Activated CD8-positive, alpha-beta memory T cell treated with anti-CD3 and anti-CD28 coated beads, Interleukin-2, amount 50 U/mL, for 4 hours (primary cell): ENCODE data around the gene WNT7A.

Experiments used
- DNase-seq: peaks from one replicate; pipeline ENCODE4 v3.0.0-alpha.2; 2020

Gene WNT7A

DNA sequence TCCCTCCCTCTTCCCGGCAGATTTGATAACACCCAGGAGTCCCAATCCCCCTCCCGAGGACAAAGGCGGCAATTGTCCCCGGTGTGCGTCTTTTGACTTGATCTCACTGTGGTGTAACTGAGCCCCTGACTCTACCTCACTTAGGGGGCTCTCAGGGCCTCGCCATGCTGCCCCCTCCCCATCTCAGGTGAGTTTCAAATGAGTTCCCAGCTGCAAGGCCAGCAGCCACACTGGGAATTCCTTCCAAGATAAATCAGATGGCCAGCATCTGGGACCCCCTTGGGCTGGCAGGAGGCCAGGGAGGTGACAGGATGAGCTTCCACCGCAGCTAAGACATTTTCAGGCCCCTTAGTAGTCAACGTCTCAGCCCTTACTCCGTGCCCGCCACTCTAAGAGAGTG, 35.0 kb downstream of the WNT7A start:
- no peak for DNase-seq

DNA sequence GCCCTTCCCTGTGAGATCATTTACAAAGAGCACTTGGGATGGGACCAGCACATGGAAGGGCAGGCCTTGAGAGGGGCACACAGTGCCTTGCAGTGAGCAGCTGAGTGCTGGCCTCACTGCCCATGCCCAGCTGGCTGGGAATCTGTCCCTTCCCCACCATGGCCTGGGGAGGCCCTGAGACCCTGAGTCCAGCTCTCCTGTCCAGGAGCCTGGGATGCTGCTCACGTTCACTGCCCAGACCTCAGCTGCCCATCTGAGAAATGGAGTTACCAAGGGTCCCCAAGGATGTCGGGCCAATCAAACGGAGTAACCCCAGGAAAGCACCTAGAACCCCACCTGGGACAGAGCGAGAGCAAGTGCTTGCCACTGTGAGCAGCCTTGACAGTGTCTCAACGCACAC, 35.6 kb downstream of the WNT7A start:
- DNase-seq, result no peak

DNA sequence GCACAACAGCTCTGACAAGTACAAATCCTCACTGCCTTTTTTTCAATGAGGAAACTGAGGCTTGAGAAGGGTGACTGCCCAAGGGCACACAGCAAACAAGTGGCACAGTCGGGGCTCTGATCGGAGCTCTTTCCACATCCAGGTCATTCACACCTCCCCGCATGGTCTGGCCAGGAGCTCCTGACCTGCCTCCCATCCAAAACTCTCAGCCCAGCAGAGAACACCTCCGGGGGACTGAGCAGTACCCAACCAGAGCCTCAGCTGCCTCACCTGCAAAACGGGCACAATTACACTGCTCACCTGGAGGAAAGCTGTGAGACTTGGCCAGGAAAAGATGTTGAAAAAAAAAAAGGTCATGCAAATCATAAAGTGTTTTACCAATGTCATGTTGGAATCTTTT, 36.5 kb downstream of the WNT7A start:
- no peak for DNase-seq

DNA sequence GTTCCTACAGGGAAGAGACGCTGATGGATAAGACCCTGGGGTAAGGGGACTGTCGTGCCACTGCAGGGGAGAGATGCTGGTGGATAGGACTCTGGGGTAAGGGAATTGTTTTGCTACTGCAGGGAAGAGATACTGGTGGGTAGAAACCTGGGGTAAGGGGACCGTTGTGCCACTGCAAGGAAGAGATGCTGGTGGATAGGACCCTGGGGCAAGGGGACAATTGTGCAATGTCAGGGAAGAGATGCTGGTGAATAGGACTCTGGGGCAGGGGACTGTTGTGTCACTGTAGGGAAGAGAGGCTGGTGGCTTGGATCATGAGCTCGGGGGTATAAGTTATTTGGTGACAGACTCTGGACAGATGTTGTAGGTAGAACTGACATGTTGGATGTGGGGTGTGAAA, 37.6 kb downstream of the WNT7A start:
- DNase-seq, result no peak

DNA sequence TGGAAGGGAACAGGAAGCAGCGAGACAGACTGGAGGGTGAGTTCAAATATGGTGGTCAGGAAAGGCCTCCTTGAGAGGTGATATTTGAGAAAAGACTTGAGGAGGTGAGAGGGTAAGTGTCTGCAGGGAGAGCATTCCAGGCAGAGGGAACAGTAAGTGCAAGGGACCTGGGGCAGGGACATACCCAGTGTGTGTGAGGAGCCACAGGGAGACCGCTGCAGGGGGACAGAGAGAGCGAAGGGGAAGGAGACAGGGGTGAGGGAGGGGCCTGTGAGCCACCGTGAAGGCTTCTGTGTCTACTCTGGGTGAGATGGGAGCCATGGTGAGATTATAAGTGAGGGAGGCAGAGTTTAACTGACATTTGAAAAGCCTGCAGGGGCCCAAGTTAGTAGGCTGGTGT, 38.0 kb downstream of the WNT7A start:
- DNase-seq, result no peak

DNA sequence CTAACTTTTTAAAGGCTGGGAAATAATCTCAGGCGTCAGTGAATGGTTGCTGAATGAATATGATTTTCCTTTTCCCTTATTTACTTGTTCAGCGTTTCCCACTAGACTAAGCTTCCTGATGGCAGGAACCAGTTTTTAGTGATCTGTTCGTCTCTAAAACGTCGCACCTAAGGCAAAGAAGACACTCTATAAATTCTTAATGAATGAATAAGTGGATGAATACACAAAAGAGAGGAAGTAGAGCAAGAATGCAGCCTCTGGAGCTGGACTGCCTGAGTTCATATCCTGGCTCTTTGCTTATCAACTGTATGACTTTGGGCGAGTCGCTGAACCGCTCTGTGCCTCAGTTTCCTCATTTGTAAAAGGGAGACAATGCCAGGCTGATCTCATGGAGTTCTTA, 38.7 kb downstream of the WNT7A start:
- no peak for DNase-seq

DNA sequence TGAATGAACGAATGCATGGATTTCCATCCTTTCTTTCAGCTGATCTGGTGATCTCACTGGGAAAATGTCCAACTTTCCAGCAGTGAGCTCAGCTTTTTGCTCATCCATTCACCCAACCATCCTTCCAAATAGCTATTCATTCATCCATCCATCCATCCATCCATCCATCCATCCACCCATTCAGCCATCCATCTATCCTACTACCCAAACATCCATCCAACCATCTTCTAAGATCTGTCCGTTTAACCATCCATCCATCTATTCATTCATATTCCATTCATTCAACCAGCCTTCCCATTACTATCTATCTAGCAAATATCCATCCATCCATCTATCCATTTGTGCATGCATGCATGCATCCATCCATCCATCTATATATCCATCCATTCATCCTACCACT, 39.4 kb downstream of the WNT7A start:
- DNase-seq, result no peak

DNA sequence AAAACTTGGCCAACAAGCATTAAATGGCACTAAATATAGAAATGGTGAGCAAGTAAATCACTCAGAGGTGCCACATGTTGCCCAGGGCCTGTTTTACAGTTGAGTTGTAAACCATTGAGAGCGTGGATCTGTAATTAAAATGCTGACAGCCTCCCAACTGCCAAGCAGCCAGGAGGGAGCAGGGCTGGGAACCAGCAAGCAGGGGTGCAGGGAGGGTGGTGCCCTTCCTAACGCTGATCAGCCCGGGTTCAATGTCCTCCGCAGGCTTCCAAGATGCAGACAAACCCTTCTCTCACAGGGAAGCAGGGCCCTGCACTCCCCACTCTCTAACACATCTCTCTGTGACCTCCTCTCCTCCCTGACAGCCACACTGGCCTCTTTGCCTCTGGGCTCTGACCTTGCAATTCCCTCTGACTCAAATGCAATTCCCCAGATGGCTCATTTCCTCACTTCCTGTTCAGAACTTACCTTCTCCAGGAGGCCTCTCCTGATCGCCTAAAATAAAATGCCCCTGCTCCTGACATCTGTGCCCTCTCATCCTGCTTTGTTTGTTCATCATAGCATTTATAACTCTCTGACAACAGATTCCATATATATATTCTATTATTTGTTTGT, 40.0 kb downstream of the WNT7A start:
- DNase-seq, result no peak

DNA sequence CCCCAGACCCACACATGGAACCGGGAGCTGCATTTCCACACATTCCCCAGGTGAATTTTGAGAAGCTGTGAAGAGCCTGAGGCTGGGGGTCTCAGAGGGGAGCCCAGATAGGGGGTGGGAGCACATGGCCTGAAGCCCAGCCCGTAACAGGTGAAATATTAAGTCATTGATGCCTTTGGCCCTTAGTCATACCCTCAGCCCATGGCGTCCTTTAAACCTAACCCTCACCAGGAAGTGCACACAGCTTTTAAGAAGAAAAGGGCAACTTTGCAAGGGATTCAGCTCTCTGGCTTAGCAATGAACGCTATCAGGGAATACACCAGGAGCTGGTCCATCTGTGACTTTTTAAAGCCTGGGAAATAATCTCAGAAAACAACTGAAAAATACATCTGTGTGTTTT, 40.6 kb downstream of the WNT7A start:
- DNase-seq, result no peak

DNA sequence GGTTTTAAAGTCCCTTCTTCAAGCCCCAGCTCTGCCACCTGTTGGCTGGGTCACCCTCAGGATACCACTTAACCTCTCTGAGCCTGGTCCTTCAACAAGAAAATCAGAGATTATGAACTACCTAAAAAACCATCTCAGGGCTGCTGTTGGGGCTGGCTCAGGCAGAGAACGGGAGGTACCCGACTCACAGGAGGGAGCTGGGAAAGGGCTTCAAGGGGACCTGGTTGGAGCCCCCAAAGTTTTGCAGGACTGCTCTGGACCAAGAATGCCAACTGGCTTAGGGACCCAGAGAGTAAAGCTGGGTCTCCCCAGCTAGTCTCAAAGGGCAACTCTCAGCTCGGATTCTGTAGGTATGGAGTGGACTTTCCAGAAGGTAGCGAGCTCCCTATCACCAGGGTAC, 41.5 kb downstream of the WNT7A start:
- DNase-seq, result no peak

DNA sequence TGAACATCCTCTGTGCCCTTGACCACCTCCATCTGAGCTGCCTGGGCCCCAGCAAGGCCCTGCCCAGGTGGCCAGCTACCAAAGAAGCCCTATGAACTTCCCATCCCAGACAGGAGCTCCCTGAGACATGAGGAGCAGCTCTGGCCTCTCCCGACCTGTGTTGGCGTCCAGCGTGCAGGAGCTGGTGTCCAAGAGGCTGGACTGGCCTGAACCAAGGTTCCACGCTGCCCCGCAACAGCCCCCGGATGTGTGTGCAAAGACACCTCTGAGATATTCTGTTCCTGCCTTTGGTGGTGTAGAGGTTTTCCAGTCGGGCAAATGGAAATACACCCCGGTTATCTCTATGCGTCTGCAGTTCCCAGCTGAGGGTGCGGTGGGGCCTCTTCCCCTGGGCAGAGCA, 42.1 kb downstream of the WNT7A start:
- no peak for DNase-seq

DNA sequence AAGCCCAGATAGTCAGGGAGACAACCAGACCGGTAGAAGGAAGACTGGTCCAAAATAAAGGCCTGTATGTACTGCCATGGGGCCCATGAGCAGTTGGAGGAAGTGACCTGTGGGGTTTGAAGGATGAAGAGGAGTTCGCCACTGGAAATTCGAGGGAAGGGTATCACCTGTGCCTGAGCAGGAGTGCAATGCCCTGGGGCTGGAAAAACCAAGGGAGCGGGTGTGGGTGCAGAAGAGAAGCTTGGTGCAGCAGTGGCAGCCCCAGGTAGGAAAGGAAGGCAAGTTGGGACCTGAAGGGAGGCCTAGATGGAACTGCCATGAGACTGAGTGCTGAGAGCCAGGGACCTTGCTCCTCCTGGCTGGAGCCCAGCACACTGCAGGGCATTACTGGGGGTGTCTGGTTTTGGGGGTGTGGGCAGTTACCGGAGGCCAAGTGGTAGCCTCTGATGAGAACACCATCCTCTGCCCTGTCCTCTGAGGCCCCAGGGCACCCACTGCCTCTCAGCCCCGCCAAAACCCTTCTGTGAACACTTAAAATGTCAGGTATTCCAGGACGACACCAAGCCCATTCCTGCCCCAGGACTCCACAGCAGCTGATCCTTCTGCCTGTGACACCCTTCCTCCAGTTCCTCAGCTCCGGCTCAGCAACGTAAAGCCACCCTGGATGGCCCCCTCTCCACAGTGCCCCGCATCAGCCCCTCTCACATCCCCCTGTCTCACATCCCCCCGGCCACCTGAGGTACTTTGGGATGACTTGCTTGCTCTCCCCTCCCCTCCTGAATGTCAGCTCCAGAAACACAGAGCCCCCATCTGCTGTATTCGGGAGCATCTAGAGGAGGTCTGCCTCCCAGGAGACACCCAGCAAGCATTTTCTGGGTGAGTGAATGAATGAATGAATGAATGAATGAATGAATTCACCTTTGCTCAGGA, 42.9 kb downstream of the WNT7A start:
- no peak for DNase-seq

DNA sequence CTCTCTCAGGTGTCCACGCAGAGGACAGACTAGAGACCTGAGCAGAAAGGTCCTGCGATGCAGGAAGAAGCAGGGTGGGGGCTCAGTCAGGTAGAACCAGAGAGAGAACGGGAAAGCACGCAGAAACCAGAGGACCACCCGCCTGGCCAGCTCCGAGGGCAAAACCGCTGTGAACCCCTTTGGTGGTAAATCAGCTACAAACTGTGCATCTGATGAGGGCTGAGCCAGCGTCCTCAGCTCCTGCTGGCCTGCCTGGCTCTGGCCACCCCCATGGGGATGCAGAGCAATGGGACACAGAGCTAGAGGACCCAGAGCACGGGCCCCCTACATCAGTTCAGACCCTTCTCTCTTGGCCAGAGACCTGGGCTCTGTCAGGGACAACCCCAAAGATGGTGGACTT, 44.6 kb downstream of the WNT7A start:
- DNase-seq, result no peak

DNA sequence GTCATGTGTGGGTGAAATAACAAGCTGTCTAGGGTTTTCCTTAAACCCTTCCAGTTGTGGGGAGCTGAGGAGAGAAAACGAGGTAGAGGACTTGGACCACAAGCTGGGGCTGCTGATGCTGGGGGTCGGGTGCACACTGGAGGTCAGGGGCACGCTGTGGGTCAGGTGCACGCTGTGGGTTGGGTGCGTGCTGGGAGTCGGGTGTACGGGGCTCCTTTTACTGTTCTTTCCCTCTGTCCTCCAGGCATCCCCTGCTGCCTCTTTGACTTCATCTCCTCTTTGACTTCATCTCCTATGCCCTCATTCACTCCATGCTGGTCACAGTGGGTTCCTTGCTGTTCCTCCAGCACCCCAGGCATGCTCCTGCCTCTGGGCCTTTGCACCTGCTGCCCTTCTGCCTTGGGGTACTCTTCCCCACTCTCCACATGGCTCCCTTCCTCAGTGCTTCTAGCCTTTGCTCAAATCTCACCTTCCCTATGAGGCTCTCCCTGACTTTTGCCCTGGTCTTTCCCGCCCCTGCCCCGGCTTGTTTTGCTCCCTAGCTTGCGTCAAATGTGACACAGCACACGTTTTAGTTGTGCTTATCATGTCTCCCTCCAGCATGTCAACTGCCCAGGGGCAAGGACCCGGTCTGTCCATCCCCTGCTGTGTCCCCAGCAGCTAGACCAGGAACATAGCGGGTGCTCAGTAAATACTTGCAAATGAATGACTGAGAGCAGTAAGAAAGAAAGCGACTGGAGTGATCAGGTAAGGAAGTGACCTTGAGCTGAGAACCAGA, 45.4 kb downstream of the WNT7A start:
- DNase-seq, result no peak

DNA sequence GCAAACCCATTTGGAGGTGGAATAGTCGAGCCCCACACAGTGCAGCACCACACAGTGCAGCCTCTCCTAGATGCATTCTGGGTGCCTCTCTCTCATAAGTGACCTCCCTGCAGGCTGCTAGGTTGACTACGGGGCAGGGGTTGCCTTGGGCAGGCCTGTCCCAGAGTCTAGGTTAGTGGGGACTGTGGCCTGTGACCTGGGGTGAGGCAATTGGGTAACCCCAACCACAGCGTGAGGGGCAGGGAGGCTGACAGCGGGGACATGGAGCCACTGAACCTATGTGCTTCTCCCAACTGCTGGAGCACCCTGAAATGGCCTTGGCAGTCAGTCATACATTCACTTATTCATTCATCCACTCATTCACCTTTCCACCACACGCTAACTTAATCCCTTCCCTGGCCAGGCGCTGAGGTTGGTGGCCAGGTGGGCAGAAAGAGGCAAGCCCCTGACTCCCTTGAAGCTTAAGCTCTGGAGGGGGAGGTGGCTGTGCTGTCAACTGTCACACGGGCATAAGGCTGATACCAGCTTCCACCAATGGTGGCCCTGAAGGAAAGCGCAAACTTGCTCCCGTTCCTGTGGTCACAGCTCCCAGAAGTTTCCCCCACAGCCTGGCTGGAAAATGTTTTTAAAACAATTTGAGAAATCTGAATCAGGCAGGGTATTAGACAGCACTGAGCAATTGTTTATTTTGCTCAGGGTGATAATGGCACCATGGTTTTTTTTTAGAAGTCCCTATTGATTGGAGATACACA, 46.2 kb downstream of the WNT7A start:
- DNase-seq, result no peak

DNA sequence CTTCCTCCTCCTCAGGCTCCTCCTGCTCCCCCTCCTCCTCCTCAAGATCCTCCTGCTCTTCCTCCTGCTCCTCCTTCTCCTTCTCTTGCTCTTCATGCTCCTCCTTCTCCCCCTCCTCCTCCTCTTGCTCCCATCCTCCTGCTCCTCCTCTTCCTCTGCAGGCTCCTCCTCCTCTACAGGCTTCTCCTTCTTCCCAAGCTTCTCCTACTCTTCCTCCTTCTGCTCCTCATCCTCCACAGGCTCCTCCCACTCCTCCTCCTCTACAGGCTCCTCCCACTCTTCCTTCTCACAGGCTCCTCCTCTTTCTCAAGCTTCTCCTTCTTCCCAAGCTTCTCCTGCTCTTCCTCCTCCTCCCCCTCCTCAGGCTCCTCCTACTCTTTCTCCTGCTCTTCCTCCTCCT, 47.7 kb downstream of the WNT7A start:
- no peak for DNase-seq

DNA sequence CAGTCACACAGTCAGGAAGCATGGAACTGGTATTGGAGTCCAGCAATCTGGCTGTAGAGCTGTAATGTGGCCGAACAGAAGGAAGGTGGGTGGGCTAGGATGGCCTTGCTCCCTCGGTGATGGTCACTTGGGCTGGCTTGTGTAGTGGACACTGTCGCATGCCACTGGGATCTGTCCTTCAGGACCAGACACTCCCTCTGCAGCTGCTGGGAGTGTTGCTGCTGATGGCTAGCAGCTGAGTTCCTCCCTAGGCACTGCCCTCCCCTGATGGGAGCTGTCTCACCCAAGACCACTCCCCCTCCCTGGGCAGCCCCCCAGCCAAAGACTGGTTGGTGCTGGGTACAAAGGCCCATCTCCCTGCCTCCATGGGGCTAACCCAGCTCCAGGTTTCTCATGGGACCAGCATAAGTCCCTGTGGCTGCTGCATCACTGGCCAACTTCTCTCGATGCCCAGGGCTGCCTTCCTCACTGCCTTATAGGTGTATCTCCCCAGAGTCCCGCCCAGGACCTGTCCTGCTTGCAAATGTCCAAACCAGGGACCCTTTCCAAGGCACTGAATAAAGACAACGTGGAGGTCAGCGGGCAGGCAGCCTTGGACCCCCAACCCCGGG, 48.4 kb downstream of the WNT7A start:
- no peak for DNase-seq

DNA sequence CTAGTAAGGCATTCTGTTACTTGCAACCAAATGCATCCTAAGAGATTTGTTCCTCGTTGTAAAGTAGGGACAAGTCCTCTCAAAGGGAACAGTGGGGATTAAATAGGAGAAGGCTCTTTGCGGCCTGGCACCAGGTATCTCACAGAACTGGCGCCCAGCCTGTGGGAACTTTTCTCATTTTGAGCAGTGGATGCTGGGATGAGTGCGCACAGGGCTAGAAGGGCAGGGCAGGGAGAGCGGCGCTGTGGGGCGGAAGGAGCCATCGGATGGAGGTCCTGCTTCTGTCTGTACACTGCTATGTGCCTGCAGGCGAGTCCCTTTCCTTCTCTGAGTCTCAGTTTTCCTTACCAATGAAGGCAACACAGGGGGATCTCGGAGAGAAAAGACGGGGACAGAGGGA, 50.6 kb downstream of the WNT7A start:
- DNase-seq, result no peak

DNA sequence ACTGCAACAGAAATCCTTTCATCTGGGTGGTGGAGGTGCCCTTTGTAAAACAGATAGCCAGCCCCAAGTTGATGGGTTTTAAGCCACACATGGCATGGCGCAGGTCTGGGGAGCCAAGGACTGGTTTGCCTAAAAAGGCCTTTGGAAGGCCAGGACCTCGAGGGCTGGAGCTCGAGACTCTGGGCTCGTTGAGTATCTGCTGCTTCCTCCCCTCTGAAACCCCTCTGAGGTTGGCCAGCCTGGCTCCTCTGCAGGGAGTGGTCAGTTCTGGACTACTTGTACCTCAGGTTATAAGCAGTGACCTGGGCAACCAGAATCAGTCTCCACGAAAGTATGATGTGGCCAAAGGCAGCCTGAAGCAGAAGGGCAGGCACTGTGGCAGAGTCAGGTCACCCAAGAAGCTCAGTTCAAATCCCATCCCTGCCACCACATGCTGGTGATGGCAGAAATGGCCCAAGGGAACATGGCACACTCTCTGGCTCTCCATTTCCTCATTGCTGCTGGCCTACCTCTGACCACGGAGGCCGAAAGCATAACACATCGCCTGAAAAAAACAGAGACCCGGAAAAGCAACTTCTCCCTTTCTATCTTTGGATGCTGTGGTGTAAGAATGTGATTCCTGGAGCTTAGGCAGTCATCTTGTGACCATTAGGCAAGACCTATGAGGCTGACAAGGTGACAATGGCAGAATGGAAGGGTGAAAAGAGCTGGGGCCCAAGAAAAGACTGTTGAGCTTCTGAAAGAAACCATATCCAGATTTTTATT, 51.2 kb downstream of the WNT7A start:
- no peak for DNase-seq

DNA sequence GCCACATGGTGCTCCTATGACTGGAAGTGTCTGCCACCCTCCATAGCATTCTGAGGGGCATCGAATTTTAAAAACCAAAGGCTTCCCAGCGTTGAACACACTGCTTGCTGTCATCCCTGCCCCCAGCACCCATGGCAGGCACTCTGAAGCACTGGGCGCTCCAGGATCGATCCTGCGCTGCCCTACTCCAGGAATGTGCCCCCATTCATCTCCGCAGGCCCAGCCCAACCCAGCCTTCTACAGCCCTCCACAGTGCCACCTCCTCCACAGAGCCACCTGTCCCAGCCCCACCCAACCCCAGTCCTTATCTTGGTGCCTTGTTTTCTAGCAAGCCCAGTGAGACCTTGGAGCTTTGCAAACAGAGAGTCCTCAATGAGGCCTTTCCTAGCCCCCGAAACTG, 52.2 kb downstream of the WNT7A start:
- DNase-seq, result no peak

DNA sequence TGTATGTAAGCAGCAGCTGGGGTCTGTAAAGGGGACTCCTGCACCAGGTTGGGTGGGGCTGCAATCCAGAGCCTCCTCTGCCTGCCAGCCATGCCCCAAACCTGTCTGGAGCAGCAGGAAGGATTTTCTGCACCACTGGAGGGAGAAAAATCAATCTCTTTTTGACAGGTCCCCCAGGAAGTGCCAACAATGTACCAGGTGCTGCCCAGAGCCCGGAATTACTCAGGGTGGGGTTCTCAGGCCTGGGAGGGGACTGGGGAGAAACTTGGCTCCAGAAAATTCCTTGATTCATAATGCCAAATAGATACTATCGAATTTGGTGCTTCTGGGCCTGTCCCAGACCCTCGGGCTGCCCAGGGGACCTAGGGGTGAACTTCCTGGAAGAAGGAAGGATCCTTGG, 52.6 kb downstream of the WNT7A start:
- DNase-seq, result no peak

DNA sequence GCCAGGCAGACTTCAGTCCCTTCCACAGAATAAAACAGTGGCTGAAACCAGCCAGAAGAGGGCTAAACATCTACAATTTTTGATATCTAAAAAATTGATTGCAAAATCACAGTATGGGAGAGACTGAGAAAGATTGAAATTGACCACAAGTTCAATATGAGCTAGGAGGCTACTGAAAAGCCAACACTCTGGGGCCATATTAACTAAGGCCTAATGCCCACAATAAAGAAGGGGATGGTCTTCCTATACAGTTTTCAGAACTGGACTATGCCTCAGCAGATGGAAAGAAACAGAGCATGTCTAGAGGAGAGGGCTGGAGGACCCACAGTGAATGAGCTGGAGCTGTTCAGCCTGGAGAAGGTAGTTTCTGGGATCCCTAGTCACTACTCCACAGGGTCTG, 53.2 kb downstream of the WNT7A start:
- DNase-seq, result no peak
